Measurements from ENCODE around the gene GSTO1. TPM values are rescaled to one million over a fixed set of nuclear protein-coding genes. Genes with fewer than 3 reads are reported as not detected.

GSTO1 gene
- polyA plus RNA-seq, 1 donor from 2014 or later, result 3.5 TPM

GRCh38 chr10:104267721-104268404, 13.2 kb downstream of the GSTO1 start:
- Histone ChIP-seq H3K4me3 (ENCODE audit: low read length) (peak overlapping the region; percentile 69), H3K9me2 (ENCODE audit: insufficient read depth, low read length) (no peaks in the 10 kb centered on the region), H3K9ac (ENCODE audit: low read length) (peak overlapping the region; percentile 75), H3K36me3 (ENCODE audit: insufficient read depth, low read length) (no peaks in the 10 kb centered on the region), H3K79me2 (replicated peaks; ENCODE audit: insufficient read depth, low read length) (peaks cover 18% of the 10 kb centered on the region), H3K27ac (ENCODE audit: low read length) (peak overlapping the region; percentile 77), H3K9me3 (ENCODE audit: low read length) (no peaks in the 10 kb centered on the region), H4K20me1 (ENCODE audit: insufficient read depth) (no peaks in the 10 kb centered on the region), H3F3A (ENCODE audit: insufficient read depth, low read length, poor library complexity, severe bottlenecking) (no peaks in the 10 kb centered on the region), H3K4me2 (ENCODE audit: low read length) (peak overlapping the region; percentile 92), H3K27me3 (ENCODE audit: insufficient read depth, low read depth, low read length) (no peaks in the 10 kb centered on the region), H2AFZ (ENCODE audit: low read depth, low read length) (peak overlapping the region; percentile 99)
- no peak for TF ChIP-seq MXI1 (conservative IDR thresholded peaks at IDR 0.05; ENCODE audit: poor library complexity, severe bottlenecking)
- no peak for TF ChIP-seq POLR2AphosphoS5 (IDR thresholded peaks at IDR 0.05)

GRCh38 chr10:104268405-104268712, 13.7 kb downstream of the GSTO1 start:
- Histone ChIP-seq H3K9me2 (ENCODE audit: insufficient read depth, low read length) (no peaks in the 10 kb centered on the region), H3K79me2 (replicated peaks; ENCODE audit: insufficient read depth, low read length) (peaks cover 18% of the 10 kb centered on the region), H3K36me3 (ENCODE audit: insufficient read depth, low read length) (no peaks in the 10 kb centered on the region), H3K9ac (ENCODE audit: low read length) (peak overlapping the region; percentile 75), H3F3A (ENCODE audit: insufficient read depth, low read length, poor library complexity, severe bottlenecking) (no peaks in the 10 kb centered on the region), H3K27me3 (ENCODE audit: insufficient read depth, low read depth, low read length) (no peaks in the 10 kb centered on the region), H4K20me1 (ENCODE audit: insufficient read depth) (no peaks in the 10 kb centered on the region), H2AFZ (ENCODE audit: low read depth, low read length) (peak overlapping the region; percentile 99), H3K4me3 (ENCODE audit: low read length) (peak overlapping the region; percentile 69), H3K9me3 (ENCODE audit: low read length) (no peaks in the 10 kb centered on the region), H3K27ac (ENCODE audit: low read length) (peak overlapping the region; percentile 77), H3K4me2 (ENCODE audit: low read length) (peak overlapping the region; percentile 92)
- no peak for TF ChIP-seq POLR2AphosphoS5 (IDR thresholded peaks at IDR 0.05)
- peak; percentile 15 for TF ChIP-seq TAF1 (IDR thresholded peaks at IDR 0.05; ENCODE audit: low read depth)

- Histone ChIP-seq H3F3A (ENCODE audit: insufficient read depth, low read length, poor library complexity, severe bottlenecking) (no peaks in the 10 kb centered on the region), H4K20me1 (ENCODE audit: insufficient read depth) (no peaks in the 10 kb centered on the region), H3K9ac (ENCODE audit: low read length) (peak within 1 kb of the TSS; percentile 75), H3K27ac (ENCODE audit: low read length) (peak within 1 kb of the TSS; percentile 77), H3K27me3 (ENCODE audit: insufficient read depth, low read depth, low read length) (peaks cover 1% of the 10 kb centered on the region), H3K9me2 (ENCODE audit: insufficient read depth, low read length) (no peaks in the 10 kb centered on the region), H3K9me3 (ENCODE audit: low read length) (no peaks in the 10 kb centered on the region), H3K79me2 (replicated peaks; ENCODE audit: insufficient read depth, low read length) (peaks cover 18% of the 10 kb centered on the region), H3K4me2 (ENCODE audit: low read length) (peak within 1 kb of the TSS; percentile 92), H2AFZ (ENCODE audit: low read depth, low read length) (peak within 1 kb of the TSS; percentile 99), H3K4me3 (ENCODE audit: low read length) (peak within 1 kb of the TSS; percentile 69), H3K36me3 (ENCODE audit: insufficient read depth, low read length) (no peaks in the 10 kb centered on the region)
- peak; percentile 67 for TF ChIP-seq POLR2AphosphoS5 (IDR thresholded peaks at IDR 0.05)
- TF ChIP-seq, protein P1, sequence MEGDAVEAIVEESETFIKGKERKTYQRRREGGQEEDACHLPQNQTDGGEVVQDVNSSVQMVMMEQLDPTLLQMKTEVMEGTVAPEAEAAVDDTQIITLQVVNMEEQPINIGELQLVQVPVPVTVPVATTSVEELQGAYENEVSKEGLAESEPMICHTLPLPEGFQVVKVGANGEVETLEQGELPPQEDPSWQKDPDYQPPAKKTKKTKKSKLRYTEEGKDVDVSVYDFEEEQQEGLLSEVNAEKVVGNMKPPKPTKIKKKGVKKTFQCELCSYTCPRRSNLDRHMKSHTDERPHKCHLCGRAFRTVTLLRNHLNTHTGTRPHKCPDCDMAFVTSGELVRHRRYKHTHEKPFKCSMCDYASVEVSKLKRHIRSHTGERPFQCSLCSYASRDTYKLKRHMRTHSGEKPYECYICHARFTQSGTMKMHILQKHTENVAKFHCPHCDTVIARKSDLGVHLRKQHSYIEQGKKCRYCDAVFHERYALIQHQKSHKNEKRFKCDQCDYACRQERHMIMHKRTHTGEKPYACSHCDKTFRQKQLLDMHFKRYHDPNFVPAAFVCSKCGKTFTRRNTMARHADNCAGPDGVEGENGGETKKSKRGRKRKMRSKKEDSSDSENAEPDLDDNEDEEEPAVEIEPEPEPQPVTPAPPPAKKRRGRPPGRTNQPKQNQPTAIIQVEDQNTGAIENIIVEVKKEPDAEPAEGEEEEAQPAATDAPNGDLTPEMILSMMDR (IDR thresholded peaks at IDR 0.05; ENCODE audit: poor library complexity, severe bottlenecking), result peak; percentile 30
- TF ChIP-seq EP300 (conservative IDR thresholded peaks at IDR 0.05; ENCODE audit: poor library complexity, severe bottlenecking), result peak; percentile 50
- TF ChIP-seq, protein P2, sequence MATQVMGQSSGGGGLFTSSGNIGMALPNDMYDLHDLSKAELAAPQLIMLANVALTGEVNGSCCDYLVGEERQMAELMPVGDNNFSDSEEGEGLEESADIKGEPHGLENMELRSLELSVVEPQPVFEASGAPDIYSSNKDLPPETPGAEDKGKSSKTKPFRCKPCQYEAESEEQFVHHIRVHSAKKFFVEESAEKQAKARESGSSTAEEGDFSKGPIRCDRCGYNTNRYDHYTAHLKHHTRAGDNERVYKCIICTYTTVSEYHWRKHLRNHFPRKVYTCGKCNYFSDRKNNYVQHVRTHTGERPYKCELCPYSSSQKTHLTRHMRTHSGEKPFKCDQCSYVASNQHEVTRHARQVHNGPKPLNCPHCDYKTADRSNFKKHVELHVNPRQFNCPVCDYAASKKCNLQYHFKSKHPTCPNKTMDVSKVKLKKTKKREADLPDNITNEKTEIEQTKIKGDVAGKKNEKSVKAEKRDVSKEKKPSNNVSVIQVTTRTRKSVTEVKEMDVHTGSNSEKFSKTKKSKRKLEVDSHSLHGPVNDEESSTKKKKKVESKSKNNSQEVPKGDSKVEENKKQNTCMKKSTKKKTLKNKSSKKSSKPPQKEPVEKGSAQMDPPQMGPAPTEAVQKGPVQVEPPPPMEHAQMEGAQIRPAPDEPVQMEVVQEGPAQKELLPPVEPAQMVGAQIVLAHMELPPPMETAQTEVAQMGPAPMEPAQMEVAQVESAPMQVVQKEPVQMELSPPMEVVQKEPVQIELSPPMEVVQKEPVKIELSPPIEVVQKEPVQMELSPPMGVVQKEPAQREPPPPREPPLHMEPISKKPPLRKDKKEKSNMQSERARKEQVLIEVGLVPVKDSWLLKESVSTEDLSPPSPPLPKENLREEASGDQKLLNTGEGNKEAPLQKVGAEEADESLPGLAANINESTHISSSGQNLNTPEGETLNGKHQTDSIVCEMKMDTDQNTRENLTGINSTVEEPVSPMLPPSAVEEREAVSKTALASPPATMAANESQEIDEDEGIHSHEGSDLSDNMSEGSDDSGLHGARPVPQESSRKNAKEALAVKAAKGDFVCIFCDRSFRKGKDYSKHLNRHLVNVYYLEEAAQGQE (IDR thresholded peaks at IDR 0.05; ENCODE audit: borderline replicate concordance), result peak; percentile 74
- peak; percentile 32 for TF ChIP-seq SMC3 (conservative IDR thresholded peaks at IDR 0.05; ENCODE audit: poor library complexity)
- peak; percentile 70 for TF ChIP-seq TAF1 (IDR thresholded peaks at IDR 0.05; ENCODE audit: low read depth)
- peak; percentile 17 for TF ChIP-seq RAD21 (conservative IDR thresholded peaks at IDR 0.05)
- TF ChIP-seq EZH2 (IDR thresholded peaks at IDR 0.05; ENCODE audit: borderline replicate concordance, insufficient read depth, low read length, poor library complexity, severe bottlenecking), result no peak
- TF ChIP-seq MXI1 (conservative IDR thresholded peaks at IDR 0.05; ENCODE audit: poor library complexity, severe bottlenecking), result peak; percentile 84
Measured at GRCh38 chr10:104268713-104269645, 14.3 kb downstream of the GSTO1 start, which contains the start of gene GSTO2. GSTO2 (plus strand) TSS chr10:104269184; CDS start chr10:104274916, 5,732 bp downstream.

Measured in neural cell (in vitro differentiated cells).